Right ventricle myocardium superior (tissue), 1 donor: Measurements from ENCODE around the gene AVPR2. TPM values are rescaled to one million over a fixed set of nuclear protein-coding genes. Genes with fewer than 3 reads are reported as not detected.

Source experiments
- ATAC-seq: fragments of 200-7000 bp; cut with Tn5 transposase; one replicate; pipeline ENCODE4 v1.9.1; 2020; ENCODE audit warnings: mild to moderate bottlenecking; ENCODE audit not compliant: poor library complexity
- DNase-seq: peaks from one replicate; pipeline ENCODE4 v3.0.0-alpha.2; 2020
- intact Hi-C: fragments of 100-400 bp; cut with DNase I; formaldehyde crosslinking; loops from one replicate; pipeline ENCODE4 v1.11.2; 2022
- total RNA-seq: library from RNA; stranded (reverse); fragmentation: NEBNext Ultra II Directional; extraction: Animal tissue kit (Norgen Biotek cat#: 25700); gene quantifications from one replicate; pipeline ENCODE4 v1.2.1, GENCODE V29; 2021
- donor health status: DM: no; HTN: yes; CAD: no; lungs with severe emphysema.

The AVPR2 gene
- total RNA-seq, 1 donor from 2014 or later: 4.1 TPM

DNA sequence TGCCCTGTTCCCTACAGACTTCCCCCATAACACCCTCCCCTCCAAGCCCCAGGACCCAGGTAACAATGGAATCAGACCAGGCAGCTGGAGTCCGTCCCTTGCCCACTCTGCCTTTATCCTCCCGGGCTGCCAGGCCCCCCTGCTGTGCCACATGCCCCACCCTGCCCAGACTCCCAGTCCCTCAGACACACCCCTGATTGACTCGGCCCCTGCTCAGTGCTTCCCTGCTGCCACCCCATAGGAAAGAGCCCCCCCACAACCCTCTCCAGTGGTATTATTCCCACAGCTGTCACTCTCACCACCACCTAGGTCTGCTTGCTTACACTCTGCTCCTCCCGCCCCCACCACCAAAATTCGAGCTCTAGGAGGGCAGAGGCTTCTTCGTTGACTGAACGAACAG, 35.1 kb downstream of the AVPR2 start:
- DNase-seq (no peak), ATAC-seq (no peak)
- intact Hi-C loops: no loop called here

DNA sequence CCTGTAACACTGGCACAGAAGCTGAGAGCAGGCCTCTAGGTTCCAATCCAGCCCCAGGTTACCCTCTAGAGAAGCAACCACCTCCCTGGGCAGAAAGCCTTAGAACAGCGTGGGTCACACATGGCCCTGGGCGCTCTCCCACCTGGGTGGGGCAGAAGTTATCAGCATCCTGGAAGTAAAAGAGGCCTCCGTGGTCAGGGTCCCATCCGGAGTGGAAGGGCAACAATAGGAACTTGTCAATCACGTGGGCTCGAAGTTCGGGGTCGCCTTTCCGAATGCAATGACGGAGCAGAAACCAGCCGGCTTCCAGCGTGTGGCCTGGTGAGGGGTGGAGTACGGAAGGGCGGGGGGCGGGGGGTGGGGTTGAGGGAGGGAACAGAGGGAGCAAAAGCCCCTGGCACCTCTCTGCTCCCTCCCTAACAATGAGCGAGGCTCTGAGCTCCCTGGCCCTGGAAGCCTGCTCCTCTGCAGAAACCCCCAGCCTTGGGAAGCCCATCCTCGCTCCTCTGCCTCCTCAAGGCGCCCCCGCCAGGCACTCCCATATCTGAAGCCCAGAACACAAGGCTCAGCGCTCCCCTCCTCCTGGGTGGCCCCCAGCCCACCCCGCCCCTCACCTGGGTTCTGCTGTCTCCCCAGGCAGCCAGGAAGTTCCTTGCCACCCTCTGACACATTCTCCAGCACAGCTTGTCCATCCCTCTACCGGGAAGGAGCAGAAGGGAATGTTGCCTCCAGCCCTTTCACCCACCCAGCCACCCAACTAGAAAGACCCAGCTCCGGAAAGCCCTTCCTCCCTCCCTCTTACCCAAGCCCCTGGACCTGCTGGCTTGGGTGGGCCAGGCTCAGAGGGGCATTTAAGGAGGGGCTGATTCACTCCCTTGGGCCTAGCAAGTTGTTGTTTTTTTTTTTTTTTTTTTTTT, 37.1 kb downstream of the AVPR2 start:
- DNase-seq: no peak
- intact Hi-C loops: loop anchor here (10.0 kb wide), 1 partner anchor 147 kb away; the partner anchor contains the start of genes IDH3G and SSR4
- ATAC-seq: no peak

DNA sequence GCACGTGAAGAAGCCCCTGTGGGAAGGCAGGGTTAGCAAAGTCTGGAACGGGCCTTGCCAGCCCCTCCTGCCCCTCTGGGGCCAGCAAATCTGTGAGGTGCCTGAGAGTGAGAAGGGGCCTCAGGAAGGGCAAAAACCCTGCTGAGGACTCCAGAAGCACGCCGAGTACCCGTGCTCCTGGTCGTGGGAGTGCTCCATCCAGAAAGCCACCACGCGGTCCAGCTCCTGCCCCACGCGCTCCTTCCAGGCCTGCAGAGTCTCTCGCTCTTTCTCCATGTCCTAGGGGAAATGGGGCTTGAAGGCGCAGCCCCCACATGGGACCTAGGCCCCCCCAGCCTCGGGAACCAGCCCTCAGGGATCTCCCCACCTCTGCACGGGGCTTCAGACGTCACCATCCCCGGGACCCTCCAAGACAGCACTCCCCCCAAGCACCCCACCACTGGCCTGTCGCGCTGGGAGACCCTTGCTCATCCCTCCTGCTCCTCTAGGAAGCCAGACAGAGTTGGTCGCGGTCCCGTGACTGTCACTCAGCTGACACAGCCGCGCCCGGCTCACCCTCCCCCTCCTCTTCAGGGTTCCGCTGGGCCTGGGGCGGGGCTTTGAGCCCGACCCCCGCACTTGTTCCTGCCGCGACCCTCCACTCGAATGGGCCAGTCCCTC, 39.8 kb downstream of the AVPR2 start, which contains the start of gene RENBP:
Gene RENBP (minus strand): TSS at position 504 of the 660 bp plus-strand sequence. CDS start 33 bp downstream, at position 471.
- peak; percentile 81 for DNase-seq
- intact Hi-C loops: loop anchor here (10.0 kb wide), 1 partner anchor 149 kb away; the partner anchor contains the start of genes IDH3G and SSR4
- ATAC-seq: peak; percentile 67

DNA sequence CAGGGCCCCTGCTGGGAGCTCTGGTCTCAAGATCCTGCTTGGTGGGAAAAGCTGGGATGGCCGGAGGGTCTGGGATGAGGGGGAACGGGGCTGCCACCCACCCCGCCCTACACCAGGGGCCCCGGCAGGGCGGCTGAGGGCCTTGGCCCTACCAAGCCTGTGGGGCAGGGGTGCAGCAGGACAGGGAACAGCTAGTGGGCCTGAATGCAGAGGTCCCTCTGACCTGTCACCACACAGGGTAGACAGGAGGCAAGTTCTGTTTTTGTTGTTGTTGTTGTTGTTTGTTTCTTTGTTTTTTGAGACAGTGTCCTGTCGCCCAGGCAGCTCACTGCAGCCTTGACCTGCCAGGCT, 40.3 kb downstream of the AVPR2 start:
- DNase-seq (no peak), ATAC-seq (peak; percentile 28)
- intact Hi-C loops: loop anchor here (10.0 kb wide), 1 partner anchor 150 kb away; the partner anchor contains the start of genes IDH3G and SSR4

DNA sequence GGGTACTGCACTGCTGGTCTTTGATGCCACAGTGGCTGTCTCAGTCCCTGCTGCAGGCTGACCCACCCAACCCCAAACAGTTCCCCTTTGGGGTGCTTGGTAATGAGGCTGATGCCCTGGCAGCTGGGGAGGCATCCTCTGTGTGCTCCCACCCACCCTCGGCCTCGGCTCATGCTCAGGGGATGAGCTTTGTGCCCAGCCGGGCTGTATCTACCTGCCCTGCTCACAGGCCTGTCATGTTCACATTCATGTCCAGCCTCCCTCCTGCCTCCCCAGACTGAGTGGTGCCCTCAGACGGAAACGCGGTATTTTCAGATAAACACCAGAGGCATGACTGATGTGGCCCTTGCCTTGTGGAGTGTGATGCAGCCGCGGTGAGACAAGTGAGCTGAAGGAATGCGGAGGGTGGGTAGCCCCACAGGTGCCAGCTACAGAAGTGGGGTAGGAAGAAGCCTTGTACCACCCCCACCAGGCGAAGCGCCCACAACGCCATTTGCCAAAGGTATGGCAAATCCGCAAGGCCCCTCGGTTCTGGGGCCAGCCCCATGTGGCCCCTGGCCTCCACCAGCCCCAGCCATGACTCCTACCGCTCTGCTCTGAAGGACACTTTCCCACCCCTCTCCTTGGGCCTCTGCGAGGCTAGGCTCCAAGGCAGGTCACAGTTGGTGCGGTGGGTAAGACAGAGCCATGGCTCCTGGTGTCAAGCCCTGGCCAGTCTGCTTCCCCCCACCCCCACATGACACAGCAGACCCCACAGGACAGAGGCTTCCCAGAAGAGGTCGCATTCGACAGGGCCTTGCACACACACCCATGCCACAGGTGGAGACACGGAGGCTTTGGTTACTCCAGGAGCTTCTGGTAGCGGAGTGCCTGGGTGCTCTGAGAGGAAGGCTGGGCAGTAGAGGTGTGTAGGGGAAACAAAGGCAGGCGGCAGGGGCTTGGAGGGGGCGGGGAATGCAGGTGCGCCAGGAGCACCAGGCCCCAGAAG, 41.8 kb downstream of the AVPR2 start:
- DNase-seq (no peak), ATAC-seq (no peak)
- intact Hi-C loops: loop anchor here (10.0 kb wide), 1 partner anchor 151 kb away; the partner anchor contains the start of genes IDH3G and SSR4

DNA sequence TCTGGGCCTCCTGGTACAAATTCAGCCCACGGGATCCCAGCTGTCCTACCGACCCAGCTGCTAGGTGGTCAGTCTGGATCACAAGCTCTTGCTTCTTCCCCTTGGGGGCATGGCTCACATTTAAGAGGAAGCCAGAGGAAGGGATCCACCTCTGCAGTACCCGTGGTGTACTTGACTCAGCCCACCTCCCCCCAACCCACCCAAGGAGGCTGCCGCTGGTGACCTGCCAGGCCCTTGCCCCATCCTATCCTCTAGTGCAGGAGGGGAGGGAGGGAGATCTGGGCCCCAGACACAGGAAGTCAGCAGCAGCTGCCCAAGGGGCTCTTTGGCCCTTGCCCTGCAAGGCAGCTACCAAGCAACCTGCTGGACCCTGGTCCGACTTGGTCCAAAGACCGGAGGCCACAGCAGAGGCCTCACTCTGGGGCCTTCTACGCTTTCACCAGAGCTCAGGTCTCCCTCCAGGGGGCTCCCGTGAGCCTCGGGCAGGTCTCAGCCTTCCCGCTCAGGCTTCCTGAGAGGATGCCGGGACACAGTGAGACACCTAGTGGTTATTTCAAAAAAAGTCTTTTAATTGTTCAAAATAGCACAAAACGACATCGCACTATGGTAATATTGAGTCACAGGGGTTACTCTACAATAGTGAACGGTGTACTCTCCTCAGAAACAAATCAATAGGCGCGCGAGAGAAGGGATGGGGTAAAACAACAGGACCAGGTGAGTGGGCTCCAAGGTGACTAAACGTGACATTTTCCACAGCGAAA, 42.7 kb downstream of the AVPR2 start:
- peak; percentile 76 for ATAC-seq
- DNase-seq: peak; percentile 81
- intact Hi-C loops: loop anchor here (10.0 kb wide), 1 partner anchor 152 kb away; the partner anchor contains the start of genes IDH3G and SSR4

DNA sequence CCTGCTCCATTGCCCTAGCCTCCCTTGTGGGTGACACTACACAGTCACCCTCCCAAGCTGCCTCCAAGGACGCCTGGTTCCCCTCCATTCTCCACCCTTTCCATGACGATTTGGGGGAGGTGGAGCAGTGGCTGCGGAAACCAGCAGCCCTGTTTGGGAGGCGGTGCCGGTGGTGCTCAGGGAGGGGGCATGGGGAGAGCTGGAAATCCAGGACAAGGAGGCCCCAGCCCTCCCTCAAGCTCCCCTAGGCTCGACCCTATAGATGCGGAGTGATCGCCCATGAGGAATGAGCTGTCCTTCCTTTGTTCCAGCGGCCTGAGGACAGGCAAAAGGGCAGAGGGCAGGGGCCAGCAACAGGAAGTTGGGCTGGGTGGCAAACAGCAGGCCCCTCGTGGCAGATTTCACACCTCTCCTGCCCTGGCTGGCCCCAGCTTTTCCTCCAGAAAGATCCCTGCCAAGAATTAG, 43.6 kb downstream of the AVPR2 start:
- ATAC-seq: no peak
- DNase-seq: no peak
- intact Hi-C loops: loop anchor here (10.0 kb wide), 1 partner anchor 153 kb away; the partner anchor contains the start of genes IDH3G and SSR4

DNA sequence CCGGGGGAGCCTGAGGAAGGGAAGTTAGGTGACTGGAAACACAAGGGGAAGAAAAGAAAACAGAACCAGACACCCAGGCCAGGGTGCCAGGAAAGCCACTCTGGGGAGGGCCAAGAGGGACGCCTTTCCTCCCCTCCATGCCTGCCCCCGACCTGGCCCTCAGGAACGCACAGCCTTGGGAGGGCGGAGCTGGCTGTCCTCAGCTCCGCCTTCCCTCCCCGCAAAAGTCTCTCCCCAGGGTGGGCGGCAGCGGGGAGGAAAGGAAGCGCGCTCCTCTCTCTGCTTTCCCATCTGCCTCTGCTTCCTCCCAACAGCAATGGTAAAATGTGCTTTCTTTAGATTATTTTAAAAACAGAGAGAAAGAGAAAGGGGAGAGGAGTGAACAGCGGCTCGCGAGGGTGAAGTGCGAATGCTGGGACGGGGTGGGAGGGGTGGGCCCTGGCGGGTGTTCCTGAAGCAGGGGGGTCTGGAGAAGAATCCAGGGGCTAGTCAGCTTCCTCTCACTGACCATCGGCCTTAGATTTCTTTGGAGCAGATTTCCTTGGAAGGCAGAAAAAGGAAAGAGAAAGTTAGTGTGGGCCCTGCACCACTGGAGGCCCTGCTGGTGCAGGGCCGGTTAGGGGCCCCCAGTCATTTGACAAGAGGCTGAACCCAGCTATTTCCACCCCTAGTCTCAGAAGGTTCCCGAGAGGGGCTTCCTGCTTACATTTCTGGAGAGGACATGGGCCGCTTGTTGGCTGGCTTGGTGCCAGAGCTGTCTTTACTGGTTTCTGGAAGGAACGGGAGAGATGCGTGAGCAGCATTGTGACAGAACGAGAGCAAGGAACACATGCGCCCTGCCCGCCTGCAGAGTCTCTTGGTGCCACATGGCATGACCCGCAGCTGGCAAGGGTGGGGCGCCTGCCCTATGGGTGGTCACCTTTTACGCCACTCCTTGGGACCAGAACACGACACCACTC, 44.7 kb downstream of the AVPR2 start:
- ATAC-seq (no peak), DNase-seq (no peak)
- intact Hi-C loops: loop anchor here (10.0 kb wide), 1 partner anchor 154 kb away; the partner anchor contains the start of genes IDH3G and SSR4

DNA sequence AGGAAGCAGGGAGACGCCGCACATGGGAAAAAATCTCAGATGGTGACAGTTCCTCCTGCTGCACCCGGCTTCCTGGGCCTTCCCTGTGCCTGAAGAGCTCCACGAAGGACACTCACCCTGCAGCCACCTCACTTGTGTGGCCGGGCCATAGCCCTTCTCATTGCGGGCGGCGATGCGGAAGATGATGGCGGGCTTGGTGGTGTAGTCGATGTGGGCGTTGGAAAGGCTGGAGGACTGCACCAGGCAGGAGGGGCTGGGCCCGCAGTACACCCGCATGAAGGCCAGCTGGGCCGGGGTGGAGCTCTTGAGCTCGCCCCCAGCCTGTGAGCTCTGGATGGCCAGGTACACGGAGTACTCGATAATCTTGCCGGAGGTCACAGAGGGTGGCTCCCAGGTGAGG, 45.7 kb downstream of the AVPR2 start:
- intact Hi-C loops: loop anchor here (5.0 kb wide), 1 partner anchor 188 kb away; the partner anchor contains the start of gene PLXNB3
- ATAC-seq: no peak
- no peak for DNase-seq

DNA sequence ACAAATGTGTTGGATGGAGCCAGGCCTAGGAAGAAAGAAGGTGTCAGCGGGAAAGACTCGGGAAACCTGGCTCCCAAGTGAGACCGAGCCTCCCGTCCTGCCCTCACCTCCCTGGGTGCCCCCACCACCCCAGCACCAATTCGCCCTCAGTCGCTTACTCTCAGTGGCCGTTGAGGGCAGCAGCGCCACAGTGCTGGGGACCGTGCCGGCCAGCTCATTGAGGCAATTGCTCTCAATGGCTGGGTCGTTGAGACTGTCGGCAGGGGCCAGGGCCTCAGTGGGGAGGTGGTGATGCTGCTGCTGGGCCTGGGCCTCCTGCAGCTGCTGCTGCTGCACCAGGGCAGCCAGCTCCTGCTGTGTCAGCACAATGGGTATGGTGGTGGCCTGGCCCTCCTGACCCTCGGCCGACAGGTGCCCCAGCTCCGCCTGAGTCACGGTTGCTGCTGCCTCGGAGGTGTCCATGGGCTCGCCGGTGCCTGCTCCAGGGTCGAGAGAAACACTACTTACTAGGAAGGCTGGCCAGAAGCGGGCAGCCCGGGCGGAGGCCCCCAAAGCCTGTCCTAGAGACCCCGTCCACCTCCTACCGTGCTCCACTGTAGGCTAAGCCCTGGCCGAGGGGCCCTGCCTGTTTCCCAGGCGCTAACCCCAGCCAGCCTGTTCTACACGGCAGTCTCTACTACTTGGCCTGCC, 47.4 kb downstream of the AVPR2 start:
- DNase-seq (no peak), ATAC-seq (no peak)
- intact Hi-C loops: loop anchor here (5.0 kb wide), 1 partner anchor 190 kb away; the partner anchor contains the start of gene PLXNB3

DNA sequence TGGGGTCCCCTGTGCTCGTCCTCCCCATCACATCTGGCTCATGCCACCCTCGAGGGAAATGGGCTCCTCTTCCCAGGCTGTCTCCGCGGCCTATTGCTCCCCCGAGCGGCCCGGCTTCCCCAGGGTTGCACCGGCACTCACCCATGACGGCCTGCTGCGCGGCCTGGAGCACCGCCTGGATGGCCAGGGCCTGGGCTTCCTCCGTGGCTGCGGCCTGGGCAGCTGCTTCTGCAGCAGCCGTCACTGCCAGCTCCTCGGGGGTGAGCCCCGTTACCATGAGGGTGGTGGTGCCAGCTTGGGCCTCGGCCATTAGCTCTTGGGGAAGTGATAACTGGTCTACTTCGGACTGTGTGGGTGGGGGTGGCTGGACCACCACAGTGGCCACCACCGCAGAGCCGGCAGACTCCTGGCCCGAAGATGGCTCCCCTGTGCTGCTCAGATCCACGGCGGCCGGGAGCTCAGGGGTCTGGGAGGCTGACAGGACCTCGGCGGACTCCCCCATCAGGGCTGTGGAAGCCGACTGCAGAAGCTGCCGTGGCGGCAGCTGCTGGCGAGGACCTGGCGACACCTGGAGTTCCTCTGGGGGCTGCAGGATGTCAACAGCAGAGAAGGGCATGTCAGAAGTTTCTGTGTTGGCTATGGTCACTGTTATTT, 48.0 kb downstream of the AVPR2 start:
- intact Hi-C loops: loop anchor here (5.0 kb wide), 1 partner anchor 190 kb away; the partner anchor contains the start of gene PLXNB3
- ATAC-seq: no peak
- no peak for DNase-seq

DNA sequence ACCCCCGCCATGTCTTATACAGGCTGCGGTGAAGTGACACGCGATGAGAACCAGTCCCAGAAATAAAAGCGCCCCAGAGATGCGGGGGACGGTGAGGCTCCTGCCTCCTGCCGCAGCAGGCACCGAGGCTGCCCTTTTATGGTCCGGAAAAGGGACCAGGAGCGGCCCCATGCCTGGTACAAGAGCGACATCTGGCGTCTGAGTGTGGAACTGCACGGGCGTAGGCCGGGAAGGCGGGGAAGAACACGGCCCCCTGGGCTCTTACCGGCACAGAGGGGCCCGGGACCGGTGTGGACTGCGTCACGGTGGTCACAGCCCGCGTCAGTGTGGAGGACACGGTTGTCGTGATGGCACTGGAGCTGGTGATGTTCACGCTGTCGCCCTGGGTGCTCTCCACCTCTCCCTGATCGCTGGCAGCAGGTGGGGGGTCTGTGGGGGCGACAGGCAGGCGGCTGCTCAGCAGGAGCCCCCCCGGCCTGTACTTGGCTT, 48.9 kb downstream of the AVPR2 start:
- DNase-seq: peak; percentile 78
- peak; percentile 83 for ATAC-seq
- intact Hi-C loops: loop anchor here (5.0 kb wide), 1 partner anchor 191 kb away; the partner anchor contains the start of gene PLXNB3

DNA sequence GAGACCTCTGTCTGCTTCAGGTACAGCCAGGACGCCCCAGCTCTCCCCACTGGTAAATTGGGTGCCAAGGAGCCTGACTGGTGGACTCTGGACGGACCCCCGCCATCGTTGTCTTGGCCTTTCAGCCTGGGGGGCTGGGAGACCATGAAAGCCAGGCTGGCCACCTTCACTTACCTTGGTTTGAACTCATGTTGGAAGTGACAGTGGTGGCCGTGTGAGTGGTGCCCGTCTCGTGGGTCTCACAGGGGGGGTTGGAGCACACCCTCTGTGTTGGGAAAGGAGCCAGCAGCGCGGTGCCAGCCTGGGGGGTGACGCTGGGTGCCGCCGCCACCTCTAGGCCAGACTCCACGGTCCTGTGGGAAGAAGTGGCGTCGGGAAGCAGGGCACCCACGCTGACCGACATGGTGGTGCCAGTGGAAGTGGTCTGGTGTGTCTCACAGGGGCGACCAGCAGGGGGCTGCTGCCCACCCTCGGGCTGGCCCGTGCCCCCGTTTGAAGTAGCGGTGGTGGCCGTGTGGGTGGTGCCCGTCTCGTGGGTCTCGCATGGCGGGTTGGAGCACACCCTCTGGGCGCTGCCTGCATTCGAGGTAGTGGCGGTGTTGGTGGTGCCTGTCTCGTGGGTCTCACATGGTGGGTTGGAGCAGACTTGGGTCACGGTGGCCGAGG, 49.6 kb downstream of the AVPR2 start:
- intact Hi-C loops: loop anchor here (5.0 kb wide), 1 partner anchor 192 kb away; the partner anchor contains the start of gene PLXNB3
- DNase-seq: no peak
- peak; percentile 7 for ATAC-seq

DNA sequence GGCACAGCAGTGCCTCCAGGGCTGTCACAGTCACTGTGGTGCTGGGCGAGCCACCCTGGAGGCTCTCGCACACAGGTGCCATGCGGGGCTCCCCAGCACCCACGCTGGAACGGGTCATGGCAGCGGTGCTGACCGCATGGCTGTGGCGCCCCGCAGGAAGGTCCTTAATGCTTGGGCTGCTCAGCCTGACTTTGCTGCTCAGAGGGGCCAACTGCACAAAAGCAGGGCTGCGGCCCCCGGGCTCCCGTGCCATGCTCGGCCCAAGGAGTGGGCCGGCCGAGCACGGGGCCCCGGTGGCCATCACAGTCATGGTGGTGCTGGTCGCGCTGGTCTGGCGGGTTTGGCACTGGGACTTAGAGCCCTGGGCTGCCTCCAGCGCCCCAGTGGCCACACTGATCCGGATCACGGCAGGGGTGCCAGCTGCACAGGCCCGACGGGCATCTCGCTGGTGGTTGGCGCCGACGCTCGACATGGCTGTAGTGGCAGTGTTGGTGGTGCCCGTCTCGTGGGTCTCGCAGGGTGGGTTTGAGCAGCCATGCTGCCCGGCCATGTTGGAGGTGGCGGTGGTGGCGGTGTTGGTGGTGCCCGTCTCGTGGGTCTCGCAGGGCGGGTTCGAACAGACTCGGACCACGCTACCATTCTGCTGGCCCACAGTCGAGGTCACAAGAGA, 50.2 kb downstream of the AVPR2 start:
- intact Hi-C loops: loop anchor here (5.0 kb wide), 1 partner anchor 192 kb away; the partner anchor contains the start of gene PLXNB3
- ATAC-seq (no peak), DNase-seq (no peak)
